ENCODE data around the gene CCDC85C. TPM values are rescaled to one million over a fixed set of nuclear protein-coding genes. Genes with fewer than 3 reads are reported as not detected.

The CCDC85C gene
- total RNA-seq, 1 experiment from 2014 or later, result 42.3 TPM

DNA sequence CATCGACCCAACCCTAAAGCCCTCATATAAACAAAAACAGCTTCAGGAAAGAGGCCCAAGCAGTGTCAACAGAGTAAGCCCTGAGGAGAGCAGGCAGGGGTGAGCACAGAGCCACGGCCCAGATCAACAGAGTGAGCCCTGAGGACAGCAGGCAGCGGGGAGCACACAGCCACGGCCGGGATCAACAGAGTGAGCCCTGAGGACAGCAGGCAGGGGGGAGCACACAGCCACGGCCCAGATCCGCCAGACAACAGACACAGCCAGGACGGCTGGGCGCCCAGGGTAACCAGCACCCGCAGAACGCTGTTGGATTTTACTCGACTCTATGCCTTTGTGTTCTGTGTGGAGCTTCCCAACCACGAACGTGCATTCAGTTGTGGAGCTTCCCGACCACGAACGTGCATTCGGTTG is 15.0 kb downstream of the CCDC85C start:
- intact Hi-C loops (cut with micrococcal nuclease), result no loop called here
- H3K79me2 ChIP-seq (ENCODE audit: insufficient read depth, low read length), result peaks cover 75% of the 10 kb centered on the region
- no peak overlapping the region for H3K27ac ChIP-seq (ENCODE audit: low read depth, low read length)
- H2AFZ ChIP-seq (ENCODE audit: low read depth, low read length, poor library complexity, severe bottlenecking), result no peak overlapping the region
- ChIA-PET POLR2A (no interaction called here), RAD21 (ENCODE audit: low non-redundant PET in 1 of 2, low total read pairs in 2 of 2, uncharacterized antibody in 2 of 2, unreplicated experiment in 2 of 2) (no interaction called here), CTCF (no interaction called here)
- H3K4me1 ChIP-seq (ENCODE audit: control insufficient read depth in 1 of 2, insufficient read depth in 2 of 2, low read length in 2 of 2), result peaks cover 2 to 25% of the 10 kb centered on the region in 2 experiments; a peak in 3 of 4 replicates
- no peak overlapping the region for H3K9ac ChIP-seq (ENCODE audit: low read length)
- no peak overlapping the region for H3K4me2 ChIP-seq (ENCODE audit: low read length)
- no TSS peak for BruUV-seq (replicated peaks)
- H3K27me3 ChIP-seq (ENCODE audit: insufficient read depth, low read length), result no peaks in the 10 kb centered on the region
- no peaks in the 10 kb centered on the region for H4K20me1 ChIP-seq (ENCODE audit: insufficient read depth)
- ATAC-seq, result no peak
- TF ChIP-seq, protein P1, sequence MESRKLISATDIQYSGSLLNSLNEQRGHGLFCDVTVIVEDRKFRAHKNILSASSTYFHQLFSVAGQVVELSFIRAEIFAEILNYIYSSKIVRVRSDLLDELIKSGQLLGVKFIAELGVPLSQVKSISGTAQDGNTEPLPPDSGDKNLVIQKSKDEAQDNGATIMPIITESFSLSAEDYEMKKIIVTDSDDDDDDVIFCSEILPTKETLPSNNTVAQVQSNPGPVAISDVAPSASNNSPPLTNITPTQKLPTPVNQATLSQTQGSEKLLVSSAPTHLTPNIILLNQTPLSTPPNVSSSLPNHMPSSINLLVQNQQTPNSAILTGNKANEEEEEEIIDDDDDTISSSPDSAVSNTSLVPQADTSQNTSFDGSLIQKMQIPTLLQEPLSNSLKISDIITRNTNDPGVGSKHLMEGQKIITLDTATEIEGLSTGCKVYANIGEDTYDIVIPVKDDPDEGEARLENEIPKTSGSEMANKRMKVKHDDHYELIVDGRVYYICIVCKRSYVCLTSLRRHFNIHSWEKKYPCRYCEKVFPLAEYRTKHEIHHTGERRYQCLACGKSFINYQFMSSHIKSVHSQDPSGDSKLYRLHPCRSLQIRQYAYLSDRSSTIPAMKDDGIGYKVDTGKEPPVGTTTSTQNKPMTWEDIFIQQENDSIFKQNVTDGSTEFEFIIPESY (IDR thresholded peaks at IDR 0.05; ENCODE audit: extremely low read depth, insufficient replicate concordance, low read length), result no peak
- no peak for TF ChIP-seq CBX3 (IDR thresholded peaks at IDR 0.05; ENCODE audit: low read depth)
- no peak for TF ChIP-seq FOSL1 (IDR thresholded peaks at IDR 0.05; ENCODE audit: low read depth)
- TF ChIP-seq ZFX (IDR thresholded peaks at IDR 0.05), result no peak
- TF ChIP-seq EZH2 (IDR thresholded peaks at IDR 0.05), result no peak
- no peak for TF ChIP-seq CEBPB (IDR thresholded peaks at IDR 0.05; ENCODE audit: low read depth)
- TF ChIP-seq, protein P2, sequence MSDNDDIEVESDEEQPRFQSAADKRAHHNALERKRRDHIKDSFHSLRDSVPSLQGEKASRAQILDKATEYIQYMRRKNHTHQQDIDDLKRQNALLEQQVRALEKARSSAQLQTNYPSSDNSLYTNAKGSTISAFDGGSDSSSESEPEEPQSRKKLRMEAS (IDR thresholded peaks at IDR 0.05), result no peak
- TF ChIP-seq ELF1 (IDR thresholded peaks at IDR 0.05; ENCODE audit: borderline replicate concordance, low read depth), result no peak
- TF ChIP-seq SRF (IDR thresholded peaks at IDR 0.05; ENCODE audit: low read depth), result no peak
- TF ChIP-seq RAD21 (IDR thresholded peaks at IDR 0.05; ENCODE audit: low read depth), result no peak
- no peak for TF ChIP-seq SP1 (IDR thresholded peaks at IDR 0.05; ENCODE audit: low read depth)
- no peak for TF ChIP-seq ZNF274 (IDR thresholded peaks at IDR 0.05; ENCODE audit: low read depth, low read length)
- no peak for TF ChIP-seq YY1 (IDR thresholded peaks at IDR 0.05; ENCODE audit: extremely low read depth, insufficient replicate concordance, low read depth, low read length)
- TF ChIP-seq, protein P3, sequence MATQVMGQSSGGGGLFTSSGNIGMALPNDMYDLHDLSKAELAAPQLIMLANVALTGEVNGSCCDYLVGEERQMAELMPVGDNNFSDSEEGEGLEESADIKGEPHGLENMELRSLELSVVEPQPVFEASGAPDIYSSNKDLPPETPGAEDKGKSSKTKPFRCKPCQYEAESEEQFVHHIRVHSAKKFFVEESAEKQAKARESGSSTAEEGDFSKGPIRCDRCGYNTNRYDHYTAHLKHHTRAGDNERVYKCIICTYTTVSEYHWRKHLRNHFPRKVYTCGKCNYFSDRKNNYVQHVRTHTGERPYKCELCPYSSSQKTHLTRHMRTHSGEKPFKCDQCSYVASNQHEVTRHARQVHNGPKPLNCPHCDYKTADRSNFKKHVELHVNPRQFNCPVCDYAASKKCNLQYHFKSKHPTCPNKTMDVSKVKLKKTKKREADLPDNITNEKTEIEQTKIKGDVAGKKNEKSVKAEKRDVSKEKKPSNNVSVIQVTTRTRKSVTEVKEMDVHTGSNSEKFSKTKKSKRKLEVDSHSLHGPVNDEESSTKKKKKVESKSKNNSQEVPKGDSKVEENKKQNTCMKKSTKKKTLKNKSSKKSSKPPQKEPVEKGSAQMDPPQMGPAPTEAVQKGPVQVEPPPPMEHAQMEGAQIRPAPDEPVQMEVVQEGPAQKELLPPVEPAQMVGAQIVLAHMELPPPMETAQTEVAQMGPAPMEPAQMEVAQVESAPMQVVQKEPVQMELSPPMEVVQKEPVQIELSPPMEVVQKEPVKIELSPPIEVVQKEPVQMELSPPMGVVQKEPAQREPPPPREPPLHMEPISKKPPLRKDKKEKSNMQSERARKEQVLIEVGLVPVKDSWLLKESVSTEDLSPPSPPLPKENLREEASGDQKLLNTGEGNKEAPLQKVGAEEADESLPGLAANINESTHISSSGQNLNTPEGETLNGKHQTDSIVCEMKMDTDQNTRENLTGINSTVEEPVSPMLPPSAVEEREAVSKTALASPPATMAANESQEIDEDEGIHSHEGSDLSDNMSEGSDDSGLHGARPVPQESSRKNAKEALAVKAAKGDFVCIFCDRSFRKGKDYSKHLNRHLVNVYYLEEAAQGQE (IDR thresholded peaks at IDR 0.05; ENCODE audit: low read depth), result no peak
- TF ChIP-seq JUND (IDR thresholded peaks at IDR 0.05), result no peak
- no peaks in the 10 kb centered on the region for H3K36me3 ChIP-seq (ENCODE audit: control insufficient read depth in 1 of 2, insufficient read depth in 2 of 2, low read length in 2 of 2)
- H3K4me3 ChIP-seq (replicated peaks in 1 of 2; ENCODE audit: low read depth in 1 of 2, low read length in 2 of 2), result no peak overlapping the region
- no peaks in the 10 kb centered on the region for H3K9me3 ChIP-seq (ENCODE audit: control insufficient read depth in 1 of 2, insufficient read depth in 1 of 2, low read depth in 1 of 2, low read length in 2 of 2)
- no peaks in the 10 kb centered on the region for H3K9me2 ChIP-seq (ENCODE audit: insufficient read depth)
- DNase-seq (ENCODE audit: low read depth, low spot score), result no peak

Data from HCT116 (cell line).